Testis (tissue), 2 donors: ENCODE results near the gene PUM2.

Experiments
- CTCF ChIP-seq, 3 experiments: fragments of 450-650 bp in 2 of 3; fragments of 200-600 bp in 1 of 3; sonication (generic) in 1 of 3; IDR thresholded peaks; one replicate each; pipeline ENCODE4 v1.5.1; 2016 to 2019; ENCODE audit warnings: antibody characterized with exemption in 3 of 3, mild to moderate bottlenecking in 2 of 3, moderate library complexity in 1 of 3
- POLR2A ChIP-seq: fragments of 450-650 bp; IDR thresholded peaks from one replicate; pipeline ENCODE4 v1.6.1; 2017; ENCODE audit warnings: antibody characterized with exemption, mild to moderate bottlenecking, moderate library complexity

- no peak for TF ChIP-seq CTCF (IDR thresholded peaks at IDR 0.05)
- TF ChIP-seq POLR2A = no peak
Measured at GRCh38 chr2:20300656-20301055, 50.0 kb downstream of the PUM2 start.
